Stimulated activated CD8-positive, alpha-beta memory T cell treated with anti-CD3 and anti-CD28 coated beads, Interleukin-7, amount 100 ng/mL, for 24 hours (primary cell): ENCODE results near the gene WDR73.

Experiments used
- DNase-seq: peaks from one replicate; pipeline ENCODE4 v3.0.0-alpha.2; 2020; ENCODE audit warnings: low read depth

The WDR73 gene

DNA sequence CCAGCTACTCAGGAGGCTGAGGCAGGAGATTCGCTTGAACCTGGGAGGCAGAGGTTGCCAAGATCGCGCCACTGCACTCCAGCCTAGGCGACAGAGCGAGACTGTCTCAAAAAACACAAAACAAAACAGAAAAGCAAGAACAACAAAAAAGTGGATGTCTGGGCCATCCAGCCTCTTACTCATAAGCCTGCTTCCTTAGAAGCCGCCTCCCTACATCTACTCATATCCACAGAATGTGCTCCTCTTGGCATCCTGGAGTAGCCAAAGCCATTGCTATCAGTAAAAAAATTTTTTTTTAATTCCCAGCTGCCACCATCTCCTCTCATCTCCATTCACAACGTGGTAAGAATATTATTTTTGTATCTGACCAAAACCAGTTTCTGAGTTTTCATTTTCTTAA, 42.5 kb downstream of the WDR73 start:
- DNase-seq: no peak

DNA sequence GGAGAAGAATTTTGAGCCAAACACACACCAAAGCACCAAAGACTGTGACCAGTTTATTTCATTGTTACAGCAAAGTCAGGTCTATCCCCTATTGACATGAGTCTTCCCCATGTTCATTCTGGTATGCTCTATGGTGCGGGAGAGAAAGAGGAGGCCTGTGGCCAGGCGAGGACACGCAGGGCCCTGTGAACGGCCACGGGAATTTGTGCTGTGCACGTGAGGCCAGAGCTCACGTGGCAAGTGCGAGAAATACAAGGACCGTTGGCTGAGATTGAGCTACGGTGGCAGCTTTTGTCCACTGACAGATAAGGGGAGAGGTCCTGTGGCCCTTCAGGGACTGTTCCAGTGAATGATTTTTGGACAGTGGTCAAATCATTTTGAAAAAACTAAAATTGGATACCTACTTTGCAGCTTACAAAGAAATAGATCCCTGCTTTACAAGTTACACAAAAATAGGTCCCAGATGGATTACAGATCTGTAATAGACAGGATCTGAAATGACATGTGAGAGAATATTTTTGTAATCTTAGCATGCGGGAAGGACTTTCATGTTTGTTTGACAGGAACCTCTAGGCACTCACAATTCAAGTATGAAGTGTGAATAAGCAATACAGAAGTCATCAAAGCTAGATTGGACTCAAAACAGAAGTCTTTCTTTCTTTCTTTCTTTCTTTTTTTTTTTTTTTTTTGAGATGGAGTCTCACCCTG, 44.1 kb downstream of the WDR73 start:
- no peak for DNase-seq

DNA sequence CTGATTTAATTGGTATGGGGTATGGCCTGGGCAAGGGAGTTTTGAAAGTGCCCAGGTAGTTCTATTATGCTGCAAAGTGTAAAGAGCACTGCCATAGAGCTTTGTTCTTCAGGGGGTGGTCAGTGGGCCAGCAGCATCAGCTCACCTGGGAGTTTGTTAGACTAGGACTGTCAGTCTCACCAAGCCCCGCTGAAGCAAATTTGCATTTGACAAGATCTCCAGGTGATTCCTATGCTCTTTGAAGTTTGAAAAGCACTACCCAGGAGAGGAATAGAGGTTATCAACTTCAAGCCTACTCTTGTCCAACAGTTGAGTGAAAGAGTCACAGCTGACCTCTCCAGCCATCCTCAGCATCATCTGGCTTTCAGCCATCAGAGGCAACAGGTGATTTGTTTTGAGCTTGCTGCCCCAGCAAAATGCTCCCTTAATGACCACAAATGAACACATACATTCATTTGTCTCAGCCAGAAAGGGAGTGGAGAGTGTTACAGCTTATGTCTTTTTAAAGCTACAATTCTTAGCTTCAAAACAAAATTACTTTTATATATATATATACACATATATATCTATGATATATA, 45.3 kb downstream of the WDR73 start:
- DNase-seq: no peak

GRCh38 chr15:84606653-84607120, 47.4 kb downstream of the WDR73 start:
- no peak for DNase-seq

- no peak for DNase-seq
These were observed 48.6 kb downstream of the WDR73 start for GRCh38 chr15:84605554-84605882.

DNA sequence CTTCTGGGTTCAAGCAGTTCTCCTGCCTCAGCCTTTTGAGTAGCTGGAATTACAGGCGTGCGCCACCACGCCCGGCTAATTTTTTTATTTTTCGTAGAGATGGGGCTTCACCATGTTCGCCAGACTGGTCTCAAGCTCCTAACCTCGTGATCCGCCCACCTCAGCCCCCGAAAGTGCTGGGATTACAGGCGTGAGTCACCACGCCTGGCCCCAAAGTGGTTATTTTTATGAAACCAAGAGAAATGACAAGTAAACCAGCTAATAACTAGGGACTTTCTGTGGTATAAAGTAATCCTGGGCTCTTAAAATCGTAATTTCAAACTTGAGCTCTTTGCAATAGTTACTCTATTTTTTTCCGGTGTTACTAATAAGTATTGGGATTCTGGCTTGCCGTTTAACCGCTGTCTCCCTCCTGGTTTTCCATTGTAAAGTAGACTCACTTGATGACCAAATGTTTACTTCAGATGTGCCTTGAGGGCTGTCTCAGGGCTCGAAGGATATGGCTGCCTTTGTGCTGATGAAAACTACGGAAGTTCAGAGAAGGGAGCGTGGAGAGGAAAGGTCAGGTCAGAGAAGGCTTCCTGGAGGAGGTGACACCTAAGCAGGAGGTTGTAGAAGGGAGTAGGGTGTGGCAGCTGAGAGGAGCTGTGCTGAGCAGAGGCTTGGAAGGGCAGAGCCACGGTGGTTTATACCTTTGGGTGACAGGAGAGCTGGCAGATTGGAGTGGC, 49.1 kb downstream of the WDR73 start:
- DNase-seq: peak; percentile 38

- DNase-seq: no peak
These were observed 50.3 kb downstream of the WDR73 start for GRCh38 chr15:84603630-84604379.

GRCh38 chr15:84601555-84601838, 52.6 kb downstream of the WDR73 start:
- DNase-seq: no peak

- DNase-seq: peak; percentile 84
These were observed 53.2 kb downstream of the WDR73 start, which contains the start of gene ZSCAN2 for GRCh38 chr15:84600687-84601554. Gene ZSCAN2 (plus strand): TSS chr15:84601009. CDS start chr15:84603928, 2,919 bp downstream.

- peak; percentile 18 for DNase-seq
These were observed 53.8 kb downstream of the WDR73 start for GRCh38 chr15:84600331-84600686.

DNA sequence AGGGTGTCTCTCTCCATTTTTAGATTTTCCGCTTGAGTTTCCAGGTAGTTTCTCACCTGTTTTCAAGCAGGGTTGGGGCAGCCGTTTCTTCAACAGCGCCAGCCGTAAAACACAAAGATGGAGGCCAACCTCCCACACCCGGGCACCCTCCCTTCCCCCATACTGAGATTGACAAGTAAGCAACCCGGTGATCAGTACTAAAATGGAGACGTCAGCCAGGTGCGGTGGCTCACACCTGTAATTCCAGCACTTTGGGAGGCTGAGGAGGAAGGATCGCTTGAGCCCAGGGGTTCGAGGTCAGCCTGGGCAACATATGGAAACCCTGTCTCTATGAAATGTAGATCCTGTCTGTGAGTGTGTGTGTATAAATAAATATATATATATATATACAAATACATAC, 54.2 kb downstream of the WDR73 start:
- DNase-seq: no peak

GRCh38 chr15:84598993-84599392, 55.1 kb downstream of the WDR73 start:
- DNase-seq: no peak

DNA sequence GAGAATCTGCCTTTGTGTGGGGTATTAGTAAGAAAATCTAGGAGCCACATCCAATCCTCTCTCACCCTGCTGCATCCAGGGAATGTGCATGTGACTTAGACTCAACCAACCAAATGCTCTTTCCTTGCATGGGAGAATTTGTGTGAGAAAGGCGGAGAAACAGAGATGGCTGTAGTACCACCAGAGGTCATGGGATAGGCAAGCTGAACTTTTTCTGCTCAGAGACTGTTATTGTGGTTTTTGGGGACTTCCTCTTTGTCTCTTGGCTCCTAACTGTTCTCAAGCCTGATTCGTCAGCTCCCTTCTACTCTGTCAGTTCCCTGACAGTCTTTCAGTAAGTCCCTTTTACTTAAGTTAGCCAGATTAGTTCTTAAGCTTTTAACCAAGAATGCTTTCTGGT, 55.8 kb downstream of the WDR73 start:
- DNase-seq: no peak

- DNase-seq: no peak
These were observed 56.8 kb downstream of the WDR73 start for GRCh38 chr15:84597296-84597695.

GRCh38 chr15:84595660-84596059, 58.4 kb downstream of the WDR73 start:
- DNase-seq: no peak

- no peak for DNase-seq
These were observed 59.3 kb downstream of the WDR73 start for GRCh38 chr15:84594617-84595290.

DNA sequence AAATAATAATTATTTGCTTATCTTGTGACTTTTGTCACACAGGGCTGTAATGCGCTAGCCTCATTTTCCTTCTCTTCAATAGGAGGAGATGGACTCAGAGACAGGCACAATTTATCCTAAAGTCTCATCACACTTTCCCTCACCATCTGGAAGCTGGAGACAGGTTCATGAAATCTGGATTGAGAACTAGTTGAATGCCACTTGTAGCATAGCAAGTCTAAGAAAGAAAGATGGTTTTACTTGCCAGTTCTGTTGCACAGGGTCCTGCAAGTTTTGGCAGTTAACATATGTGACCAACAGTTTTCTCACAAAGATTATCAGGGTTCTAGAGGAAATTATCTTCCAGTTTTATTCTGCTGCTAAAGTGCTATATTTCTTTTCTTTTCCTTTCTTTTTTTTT, 62.3 kb downstream of the WDR73 start:
- no peak for DNase-seq

DNA sequence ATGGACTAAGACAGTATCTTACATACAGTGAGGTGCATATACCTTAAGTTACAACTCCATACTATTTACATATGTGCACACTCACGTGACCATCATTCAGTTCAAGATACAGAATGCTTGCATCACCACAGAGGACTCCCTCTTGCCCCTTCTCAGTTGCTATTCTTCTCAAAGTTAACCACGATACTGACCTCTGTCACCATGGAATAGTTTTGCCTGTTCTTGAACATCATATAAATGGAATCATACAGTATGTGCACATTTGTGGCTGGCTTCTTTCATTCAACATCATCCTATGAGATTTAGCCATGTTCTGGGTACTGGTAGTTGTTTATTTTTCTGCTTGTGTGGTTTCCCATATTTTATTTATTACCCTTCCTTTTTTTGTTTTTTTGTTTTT, 63.7 kb downstream of the WDR73 start:
- DNase-seq: no peak
